HG03469 (cell line): Measurements from ENCODE around the gene GDF2.

Experiments used
- ATAC-seq: cut with Tn5 transposase; IDR thresholded peaks from one replicate; pipeline ENCODE4 v1.9.1; 2021; ENCODE audit warnings: mild to moderate bottlenecking, moderate library complexity, moderate number of reproducible peaks; ENCODE audit not compliant: unreplicated experiment

Gene GDF2

DNA sequence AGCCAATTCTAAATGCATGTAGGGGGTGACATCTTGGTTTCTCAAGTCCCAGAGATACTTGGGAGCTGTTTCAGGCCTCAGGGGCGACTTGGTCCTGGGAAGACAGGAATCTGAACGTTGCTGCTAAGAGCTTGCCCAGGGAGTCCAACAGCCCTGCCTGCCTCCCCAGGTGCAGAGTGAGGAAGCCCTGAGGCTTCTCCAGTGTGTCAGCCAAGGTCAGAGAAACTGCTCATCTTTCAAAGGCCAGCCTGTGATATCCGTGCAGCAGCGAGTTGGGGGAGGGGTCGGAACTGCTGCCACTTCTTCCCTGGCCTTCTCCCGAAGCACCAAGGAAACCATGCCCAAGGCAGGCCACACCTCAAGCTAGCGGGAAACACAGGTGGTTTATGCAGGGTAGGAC is 9.7 kb downstream of the GDF2 start:
- ATAC-seq: no peak

DNA sequence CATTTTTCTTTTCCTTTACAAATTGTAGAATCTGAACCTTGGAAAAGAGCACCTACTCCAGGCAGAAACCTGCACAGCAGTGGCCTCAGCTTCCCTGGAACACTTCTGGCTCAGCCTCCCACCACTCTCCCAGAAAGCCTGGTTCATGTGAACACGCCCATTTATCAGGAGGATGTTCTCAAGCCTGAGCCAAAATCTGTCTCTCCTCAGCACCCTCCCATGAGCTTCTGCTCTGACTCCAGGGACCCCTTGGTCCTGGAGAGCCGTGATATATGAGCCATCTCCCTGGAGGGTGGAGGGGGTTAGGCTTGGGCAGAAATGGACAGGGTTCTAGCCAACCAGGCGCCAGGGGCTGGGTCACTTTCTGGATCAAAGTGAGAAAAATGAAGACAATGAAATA is 10.1 kb downstream of the GDF2 start:
- ATAC-seq: no peak

DNA sequence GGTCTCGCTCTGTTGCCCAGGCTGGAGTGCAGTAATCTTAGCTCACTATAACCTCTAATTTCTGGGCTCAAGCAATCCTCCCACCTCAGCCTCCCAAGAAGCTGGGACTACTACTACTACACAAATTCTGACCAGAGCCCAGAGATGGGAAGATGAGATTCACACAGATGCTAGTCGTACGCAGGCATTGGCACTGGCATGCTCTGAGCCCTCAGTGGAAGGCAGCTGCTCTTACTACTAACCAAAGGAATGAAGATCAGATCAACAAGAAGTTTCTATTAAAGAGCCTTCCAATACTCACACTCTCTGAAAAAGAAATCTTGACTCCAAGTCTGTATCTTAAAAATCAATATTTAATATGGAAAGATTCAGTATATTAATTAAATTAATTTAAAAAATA is 10.7 kb downstream of the GDF2 start:
- no peak for ATAC-seq

DNA sequence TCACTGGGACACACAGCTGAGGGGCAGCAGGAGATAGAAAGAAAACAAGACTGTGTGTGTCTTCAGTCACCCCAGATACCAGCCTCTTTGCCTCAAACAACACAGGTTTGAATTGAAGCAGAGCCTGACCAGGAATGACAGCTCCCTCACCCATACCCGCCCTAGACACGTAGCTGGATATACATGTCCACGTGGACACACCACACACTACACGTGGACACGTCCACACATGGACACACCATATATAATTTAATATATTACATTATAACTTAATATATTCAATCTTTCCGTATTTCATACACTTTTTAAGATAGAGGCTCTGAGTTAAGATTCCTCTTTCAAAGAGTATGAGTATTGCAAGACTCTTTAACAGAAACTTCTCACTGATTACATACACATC is 11.3 kb downstream of the GDF2 start:
- ATAC-seq: no peak

DNA sequence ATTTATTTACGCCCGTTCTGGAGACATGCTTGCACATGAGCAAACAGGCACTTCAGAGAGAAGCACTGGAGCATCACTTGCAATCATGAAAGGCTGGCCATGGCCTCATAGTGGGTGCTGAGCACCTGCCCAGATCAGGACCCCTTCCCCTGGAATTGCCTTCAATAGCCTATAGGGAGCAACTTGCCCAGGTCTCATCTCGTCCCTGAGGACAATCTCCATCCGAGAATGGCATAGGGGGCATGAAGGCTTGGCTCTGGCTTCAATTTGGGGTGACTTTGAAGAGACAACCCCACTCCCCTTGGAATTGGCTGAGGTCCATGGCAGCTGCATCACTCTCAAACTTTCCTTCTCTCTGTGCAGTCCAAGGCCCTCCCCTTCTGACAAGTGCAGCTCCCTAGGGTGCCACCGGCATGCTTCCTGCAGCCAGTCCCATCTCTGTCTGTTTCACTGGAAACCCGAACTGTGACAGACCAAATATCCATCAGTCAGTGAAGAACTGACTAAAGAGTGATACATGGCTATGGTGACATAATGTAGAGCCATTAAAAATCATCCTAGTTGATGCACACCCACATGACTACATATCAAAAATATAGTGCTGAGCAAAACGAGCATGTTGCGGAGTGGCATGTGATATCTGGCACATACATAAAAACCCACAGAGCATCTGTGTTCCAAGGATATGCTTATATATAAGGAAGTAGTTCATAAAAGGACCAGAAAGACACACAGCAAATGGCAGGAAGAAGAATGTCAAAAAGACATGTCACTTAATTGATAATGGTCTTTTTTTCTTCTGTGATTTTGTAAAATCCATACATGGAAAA is 12.4 kb downstream of the GDF2 start:
- ATAC-seq: no peak

DNA sequence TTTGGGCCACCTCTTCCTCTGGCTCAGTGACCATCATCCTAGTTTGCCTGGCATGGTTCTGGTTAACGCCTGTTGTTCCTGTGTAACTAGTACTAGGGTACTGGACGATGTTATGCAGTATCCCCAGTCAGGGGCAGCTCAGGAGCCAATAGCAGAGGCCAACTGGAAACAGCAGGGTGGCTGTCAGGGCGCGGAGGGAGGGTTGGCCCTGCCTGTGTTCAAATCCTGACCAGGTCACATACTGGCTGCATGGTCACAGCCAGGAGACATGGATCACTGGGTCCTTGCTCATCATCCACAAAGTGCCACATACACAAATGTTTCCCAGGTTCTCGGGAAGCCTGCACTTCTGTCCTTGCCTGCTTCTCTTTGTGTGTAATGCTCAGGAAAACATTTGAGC is 13.7 kb downstream of the GDF2 start:
- ATAC-seq: no peak

DNA sequence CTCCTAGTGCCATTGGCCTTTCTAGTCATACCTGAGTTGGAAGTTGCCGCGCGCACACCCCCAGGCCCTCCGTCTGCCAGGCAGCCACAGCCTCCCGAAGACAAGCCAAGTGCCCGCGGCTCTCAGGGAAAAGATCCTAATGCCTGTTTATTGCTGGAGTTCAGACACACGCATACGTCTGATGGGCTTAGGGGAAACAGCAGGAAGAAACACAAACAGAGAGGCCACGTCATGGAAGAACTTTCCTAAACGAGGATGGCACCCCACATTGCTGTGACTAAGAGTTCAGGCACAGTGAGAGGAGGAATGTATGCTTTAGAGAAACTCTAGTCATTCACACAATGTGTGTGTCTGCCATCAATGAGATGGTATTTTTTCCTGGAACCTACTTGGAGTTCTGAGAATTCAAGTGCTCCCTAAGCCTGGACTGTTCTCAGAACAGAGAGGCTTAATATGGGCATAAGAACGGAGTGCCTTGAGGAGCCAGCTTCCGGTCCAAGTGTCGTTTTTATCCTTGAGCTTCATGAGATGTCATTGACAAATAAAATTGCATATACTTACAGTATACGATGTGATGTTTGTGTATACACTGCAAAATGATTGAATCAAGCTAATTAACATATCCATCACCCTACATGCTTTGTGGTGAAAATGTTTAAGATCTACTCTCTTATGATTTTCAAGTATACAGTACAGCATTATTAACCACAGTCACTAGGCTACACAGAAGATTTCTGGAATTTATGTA is 14.3 kb downstream of the GDF2 start:
- ATAC-seq: no peak

DNA sequence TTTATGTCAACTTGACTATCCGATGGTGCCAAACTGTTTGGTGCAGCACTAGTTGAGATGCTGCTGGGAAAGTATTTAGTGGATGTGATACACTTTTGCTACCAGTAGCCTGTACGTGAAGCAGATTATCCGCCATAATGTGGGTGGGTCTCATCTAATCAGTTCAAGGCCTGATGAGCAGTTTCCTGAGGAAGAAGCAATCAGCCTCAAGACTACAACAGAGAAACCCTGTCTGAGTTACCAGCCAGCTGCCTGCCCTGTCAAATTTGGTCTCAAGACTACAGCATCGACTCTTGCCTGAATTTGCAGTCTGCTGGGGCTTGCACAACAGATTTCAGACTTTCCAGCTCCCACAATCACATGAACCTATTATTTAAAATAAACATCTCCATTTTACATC is 15.1 kb downstream of the GDF2 start:
- ATAC-seq: no peak

DNA sequence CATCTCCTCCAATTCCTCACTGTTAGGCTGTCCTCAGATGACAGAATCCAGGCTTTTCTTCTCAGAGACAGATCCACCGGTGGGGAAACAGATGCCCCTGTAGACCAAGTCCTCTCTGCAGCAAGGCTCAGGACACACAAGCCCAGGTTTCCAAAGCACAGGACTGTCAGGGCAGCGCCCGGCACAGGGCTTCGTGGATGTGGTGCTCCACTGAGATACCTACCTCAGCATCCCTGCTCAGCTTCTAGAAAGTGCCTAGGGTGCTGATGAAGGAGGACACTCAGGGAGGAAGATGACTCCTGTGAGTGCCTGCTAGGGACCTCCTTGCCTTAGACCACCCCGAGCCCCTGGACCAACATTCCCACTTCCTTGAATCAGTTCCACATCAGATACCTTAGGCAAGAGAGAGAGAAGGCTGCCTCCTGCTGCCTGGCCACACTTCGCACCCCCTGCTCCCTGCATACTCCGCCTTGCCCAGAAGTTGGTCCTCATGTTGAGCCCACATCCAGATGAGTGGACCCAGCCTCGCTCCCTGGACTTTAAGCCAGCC is 17.0 kb downstream of the GDF2 start:
- no peak for ATAC-seq

DNA sequence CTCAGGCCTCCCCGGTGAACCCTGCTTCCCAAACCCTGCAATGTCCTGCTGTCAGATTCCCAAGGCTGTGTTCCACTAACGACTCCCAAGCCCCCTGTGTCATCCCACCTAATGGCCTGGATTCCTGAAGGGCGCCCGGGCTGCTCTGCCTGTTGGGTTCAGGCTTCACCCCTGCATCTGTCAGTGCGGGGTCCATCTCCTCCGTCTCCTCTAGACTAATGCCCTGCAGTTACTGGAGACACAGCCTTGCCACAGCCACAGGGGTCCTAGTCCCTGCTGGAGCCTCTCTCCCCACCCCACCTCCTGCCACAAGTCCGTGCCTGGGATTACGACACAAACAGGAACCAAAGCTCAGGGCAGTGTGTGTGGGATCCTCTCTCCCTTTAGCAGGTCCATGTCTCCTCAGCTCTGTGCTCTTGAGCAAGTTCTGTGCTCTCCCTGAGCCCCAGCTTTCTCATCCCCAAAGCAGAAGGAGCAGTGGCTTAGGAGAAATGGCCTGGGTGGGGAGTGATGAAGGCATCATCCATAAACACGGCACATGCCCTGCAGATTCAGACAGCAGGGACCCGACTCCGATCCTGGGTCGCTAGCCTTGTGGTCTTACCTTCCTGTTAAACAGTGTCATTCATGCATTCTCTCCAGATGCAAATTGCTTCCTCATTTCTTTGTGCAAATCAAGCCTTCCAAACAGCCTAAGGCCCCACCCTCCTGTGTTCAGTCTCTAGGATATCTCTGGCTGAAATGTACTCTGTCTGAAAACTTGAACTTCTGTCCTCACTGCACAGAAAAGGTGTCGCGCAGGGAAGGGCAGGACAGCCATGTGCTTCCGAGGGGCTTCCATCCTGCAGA is 17.7 kb downstream of the GDF2 start:
- no peak for ATAC-seq

DNA sequence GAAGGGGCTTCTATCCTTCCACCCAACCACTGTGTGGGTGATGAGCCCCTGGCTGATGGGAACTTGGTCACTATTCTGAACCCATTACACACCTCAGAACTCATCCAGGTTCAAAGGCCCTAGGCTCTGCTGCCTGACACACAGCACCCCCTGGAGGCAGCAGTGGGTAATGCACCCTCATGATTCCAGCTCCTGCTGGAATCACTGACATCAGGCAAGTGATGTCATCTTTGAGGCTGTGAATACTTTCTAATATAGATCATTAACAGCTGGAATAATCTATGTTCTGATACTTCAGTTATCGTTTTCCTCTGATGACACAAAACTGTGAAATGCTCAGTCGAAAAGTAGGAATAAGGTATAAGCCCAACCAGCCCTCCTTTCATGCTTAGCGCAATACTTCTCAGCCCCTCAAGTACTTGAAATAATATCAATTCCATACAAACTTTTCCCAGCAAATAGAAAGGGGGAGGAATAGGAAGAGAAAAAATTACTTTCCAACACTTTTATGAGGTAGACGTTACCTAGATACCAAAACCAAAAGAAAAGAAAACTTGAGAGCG is 18.4 kb downstream of the GDF2 start:
- ATAC-seq: no peak

DNA sequence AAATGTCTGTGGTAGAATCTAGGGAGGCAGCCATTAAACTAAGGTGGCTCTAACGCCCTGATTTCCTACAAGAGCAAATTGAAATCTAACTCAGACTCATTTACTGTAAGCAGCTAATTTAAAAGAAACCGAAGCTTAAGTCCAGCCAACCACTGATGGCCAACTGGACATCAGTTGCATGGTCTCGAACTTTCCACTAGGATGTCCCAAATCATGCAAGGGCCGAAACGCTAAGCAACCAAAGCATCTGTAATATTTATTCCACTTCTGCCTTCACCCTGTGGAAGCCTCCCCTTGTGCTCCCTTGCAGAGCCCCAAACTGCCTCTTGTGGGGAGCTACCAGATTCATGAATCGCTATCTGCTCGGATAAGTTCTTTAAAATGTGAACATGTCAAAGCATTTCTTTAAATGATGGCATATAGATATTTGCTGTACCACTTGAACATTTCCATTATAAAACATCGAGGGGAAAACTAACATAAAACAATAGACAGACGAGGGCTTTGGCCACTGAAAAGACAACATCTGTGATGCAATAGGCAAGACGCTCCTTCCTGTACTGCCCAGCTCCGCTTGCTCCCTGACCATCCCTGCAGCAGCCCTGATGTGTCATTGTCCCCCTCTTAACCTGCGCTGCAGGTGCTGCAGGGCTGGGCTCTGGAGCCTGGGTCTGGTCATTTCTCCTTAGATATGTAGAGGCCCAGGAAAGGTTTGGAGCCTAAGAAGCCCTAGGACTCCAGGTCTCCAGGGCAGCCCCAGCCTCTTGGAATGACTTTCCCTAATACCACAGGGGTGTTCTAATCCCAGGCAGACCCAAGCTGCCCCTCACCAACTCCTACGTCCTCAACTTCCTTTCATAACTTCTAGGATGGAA is 23.0 kb downstream of the GDF2 start:
- no peak for ATAC-seq

DNA sequence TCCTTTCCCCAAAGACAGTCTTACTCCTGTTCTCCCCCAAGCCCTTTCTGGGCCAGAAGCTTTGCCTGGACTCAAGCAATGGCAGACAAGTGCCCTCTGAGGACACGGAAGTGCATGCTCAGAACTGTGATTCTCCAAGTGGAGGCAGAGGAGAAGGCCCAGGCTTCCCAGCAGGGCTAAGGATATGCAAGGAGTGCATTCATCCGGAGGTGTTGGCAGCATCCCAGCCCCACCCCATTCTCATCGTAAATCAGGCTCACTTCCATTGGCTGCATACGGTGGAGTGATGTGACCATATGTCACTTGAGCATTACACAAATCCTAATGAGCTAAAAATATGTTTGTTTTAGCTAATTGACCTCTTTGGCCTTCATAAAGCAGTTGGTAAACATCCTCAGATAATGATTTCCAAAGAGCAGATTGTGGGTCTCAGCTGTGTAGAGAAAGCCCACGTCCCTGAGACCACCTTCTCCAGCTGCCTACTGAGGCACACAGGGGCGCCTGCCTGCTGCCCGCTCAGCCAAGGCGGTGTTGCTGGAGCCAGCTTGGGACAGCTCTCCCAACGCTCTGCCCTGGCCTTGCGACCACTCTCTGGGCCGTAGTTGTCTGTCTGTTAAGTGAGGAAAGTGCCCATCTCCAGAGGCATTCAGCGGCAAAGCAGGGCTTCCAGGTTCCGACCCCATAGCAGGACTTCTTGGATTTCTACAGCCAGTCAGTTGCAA is 24.5 kb downstream of the GDF2 start:
- no peak for ATAC-seq

DNA sequence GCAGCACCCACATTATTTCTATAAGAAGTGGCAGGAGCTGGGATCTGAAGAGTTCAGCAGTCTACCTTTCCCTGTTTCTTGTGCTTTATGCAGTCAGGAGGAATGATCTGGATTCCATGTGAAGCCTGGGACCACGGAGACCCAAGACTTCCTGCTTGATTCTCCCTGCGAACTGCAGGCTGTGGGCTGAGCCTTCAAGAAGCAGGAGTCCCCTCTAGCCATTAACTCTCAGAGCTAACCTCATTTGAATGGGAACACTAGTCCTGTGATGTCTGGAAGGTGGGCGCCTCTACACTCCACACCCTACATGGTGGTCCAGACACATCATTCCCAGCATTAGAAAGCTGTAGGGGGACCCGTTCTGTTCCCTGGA is 25.0 kb downstream of the GDF2 start:
- ATAC-seq: no peak

DNA sequence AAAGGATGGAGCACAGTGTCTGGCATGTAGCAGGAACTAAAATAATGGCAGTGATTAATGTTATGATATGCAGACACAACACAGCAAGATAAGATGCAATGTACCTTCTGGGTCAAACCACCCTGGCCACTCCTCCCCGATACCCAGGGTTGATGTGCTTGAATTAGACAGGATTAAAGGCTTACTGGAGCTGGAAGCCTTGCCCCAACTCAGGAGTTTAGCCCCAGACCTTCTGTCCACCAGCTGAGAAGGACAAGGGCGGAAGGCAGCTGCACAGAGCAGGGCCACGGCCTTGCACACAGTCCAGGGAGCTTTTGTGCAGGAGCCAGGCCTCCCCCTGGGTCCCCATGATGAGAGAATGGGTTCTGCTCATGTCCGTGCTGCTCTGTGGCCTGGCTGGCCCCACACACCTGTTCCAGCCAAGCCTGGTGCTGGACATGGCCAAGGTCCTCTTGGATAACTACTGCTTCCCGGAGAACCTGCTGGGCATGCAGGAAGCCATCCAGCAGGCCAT is 25.9 kb downstream of the GDF2 start, which contains the start of gene RBP3:
Gene RBP3, plus strand, starts transcription at position 226 of the 514 bp plus-strand sequence. Its CDS starts 122 bp downstream, at position 348.
- ATAC-seq: no peak

DNA sequence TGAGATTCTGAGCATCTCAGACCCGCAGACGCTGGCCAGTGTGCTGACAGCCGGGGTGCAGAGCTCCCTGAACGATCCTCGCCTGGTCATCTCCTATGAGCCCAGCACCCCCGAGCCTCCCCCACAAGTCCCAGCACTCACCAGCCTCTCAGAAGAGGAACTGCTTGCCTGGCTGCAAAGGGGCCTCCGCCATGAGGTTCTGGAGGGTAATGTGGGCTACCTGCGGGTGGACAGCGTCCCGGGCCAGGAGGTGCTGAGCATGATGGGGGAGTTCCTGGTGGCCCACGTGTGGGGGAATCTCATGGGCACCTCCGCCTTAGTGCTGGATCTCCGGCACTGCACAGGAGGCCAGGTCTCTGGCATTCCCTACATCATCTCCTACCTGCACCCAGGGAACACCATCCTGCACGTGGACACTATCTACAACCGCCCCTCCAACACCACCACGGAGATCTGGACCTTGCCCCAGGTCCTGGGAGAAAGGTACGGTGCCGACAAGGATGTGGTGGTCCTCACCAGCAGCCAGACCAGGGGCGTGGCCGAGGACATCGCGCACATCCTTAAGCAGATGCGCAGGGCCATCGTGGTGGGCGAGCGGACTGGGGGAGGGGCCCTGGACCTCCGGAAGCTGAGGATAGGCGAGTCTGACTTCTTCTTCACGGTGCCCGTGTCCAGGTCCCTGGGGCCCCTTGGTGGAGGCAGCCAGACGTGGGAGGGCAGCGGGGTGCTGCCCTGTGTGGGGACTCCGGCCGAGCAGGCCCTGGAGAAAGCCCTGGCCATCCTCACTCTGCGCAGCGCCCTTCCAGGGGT is 26.6 kb downstream of the GDF2 start:
- no peak for ATAC-seq

DNA sequence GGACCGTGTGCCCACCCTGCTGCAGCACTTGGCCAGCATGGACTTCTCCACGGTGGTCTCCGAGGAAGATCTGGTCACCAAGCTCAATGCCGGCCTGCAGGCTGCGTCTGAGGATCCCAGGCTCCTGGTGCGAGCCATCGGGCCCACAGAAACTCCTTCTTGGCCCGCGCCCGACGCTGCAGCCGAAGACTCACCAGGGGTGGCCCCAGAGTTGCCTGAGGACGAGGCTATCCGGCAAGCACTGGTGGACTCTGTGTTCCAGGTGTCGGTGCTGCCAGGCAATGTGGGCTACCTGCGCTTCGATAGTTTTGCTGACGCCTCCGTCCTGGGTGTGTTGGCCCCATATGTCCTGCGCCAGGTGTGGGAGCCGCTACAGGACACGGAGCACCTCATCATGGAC is 27.3 kb downstream of the GDF2 start:
- ATAC-seq: no peak

DNA sequence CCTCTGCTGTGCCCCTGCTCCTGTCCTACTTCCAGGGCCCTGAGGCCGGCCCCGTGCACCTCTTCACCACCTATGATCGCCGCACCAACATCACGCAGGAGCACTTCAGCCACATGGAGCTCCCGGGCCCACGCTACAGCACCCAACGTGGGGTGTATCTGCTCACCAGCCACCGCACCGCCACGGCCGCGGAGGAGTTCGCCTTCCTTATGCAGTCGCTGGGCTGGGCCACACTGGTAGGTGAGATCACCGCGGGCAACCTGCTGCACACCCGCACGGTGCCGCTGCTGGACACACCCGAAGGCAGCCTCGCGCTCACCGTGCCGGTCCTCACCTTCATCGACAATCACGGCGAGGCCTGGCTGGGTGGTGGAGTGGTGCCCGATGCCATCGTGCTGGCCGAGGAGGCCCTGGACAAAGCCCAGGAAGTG is 27.7 kb downstream of the GDF2 start:
- ATAC-seq: no peak
